ENCODE measurements around the gene TRMT11.

- TF ChIP-seq CTCF (IDR thresholded peaks at IDR 0.05): no peak
- no peak for TF ChIP-seq EP300 (IDR thresholded peaks at IDR 0.05)
- no peak for TF ChIP-seq POLR2A (IDR thresholded peaks at IDR 0.05)
These were observed 8.5 kb downstream of the TRMT11 start for GRCh38 chr6:125994670-125995488.
